GM12878 (cell line): Measurements from ENCODE around the gene SYCP2. TPM values are rescaled to one million over a fixed set of nuclear protein-coding genes. Genes with fewer than 3 reads are reported as not detected.

ENCODE experiments used
- ATAC-seq: fragments of 200-7000 bp; cut with Tn5 transposase; 3 replicates; pipeline ENCODE4 v1.9.1; 2020; ENCODE audit warnings: mild to moderate bottlenecking, moderate library complexity
- BruUV-seq: library from RNA; stranded (reverse); fragments of 400-500 nt; replicated peaks from 2 replicates; lab custom pipeline; 2021; lab: Mats Ljungman, UMichigan
- CTCF ChIA-PET: fragments of 300-600 bp; sonication (Branson Sonifier 250); formaldehyde crosslinking; extraction: SDS; loops from one replicate; lab custom pipeline; 2021; ENCODE audit warnings: inconsistent platforms; lab: Yijun Ruan, JAX
- POLR2A ChIA-PET: fragments of 350-600 bp; formaldehyde crosslinking; extraction: SDS; loops from one replicate; lab custom pipeline; 2021; ENCODE audit warnings: inconsistent platforms; lab: Charles Lee
- RAD21 ChIA-PET: fragments of 300-600 bp; sonication (Branson Sonifier 250); formaldehyde crosslinking; loops from one replicate; lab custom pipeline; 2023; ENCODE audit warnings: antibody characterized with exemption; ENCODE audit not compliant: unreplicated experiment; lab: Charles Lee
- SMC1A ChIA-PET: fragments of 300-600 bp; sonication (Branson Sonifier 250); formaldehyde crosslinking; loops from one replicate; lab custom pipeline; 2023; ENCODE audit not compliant: unreplicated experiment, uncharacterized antibody; lab: Charles Lee
- DNase-seq: peaks from one replicate; pipeline ENCODE4 v3.0.0-alpha.2; 2011; ENCODE audit warnings: low read depth, low spot score
- FAIRE-seq: peaks from 3 replicates; lab custom pipeline; 2011; peaks lifted over from hg19 to GRCh38; lab: Jason Lieb, UNC
- H2AFZ ChIP-seq: 2 replicates; pipeline ENCODE4 v1.6.0; 2011; ENCODE audit warnings: low read depth, low read length, control low read depth; ENCODE audit not compliant: control insufficient read depth
- H3K27ac ChIP-seq: 2 replicates; pipeline ENCODE4 v1.5.1; 2011; ENCODE audit warnings: control low read depth; ENCODE audit not compliant: control insufficient read depth, insufficient read depth
- H3K27me3 ChIP-seq, 2 experiments: replicated peaks in 1 of 2; 2 replicates each; pipeline versions ENCODE4 v1.6.0 to v1.6.1; 2011; ENCODE audit warnings: low read length in 1 of 2; ENCODE audit not compliant: control insufficient read depth in 2 of 2, insufficient read depth in 2 of 2
- H3K36me3 ChIP-seq, 2 experiments: 2 replicates each; pipeline ENCODE4 v1.5.1; 2011; ENCODE audit warnings: low read length in 1 of 2; ENCODE audit not compliant: control insufficient read depth in 2 of 2, insufficient read depth in 2 of 2
- H3K4me1 ChIP-seq: 2 replicates; pipeline ENCODE4 v1.6.1; 2011; ENCODE audit warnings: mild to moderate bottlenecking, low read length, moderate library complexity, mixed read lengths; ENCODE audit not compliant: control insufficient read depth, insufficient read depth
- H3K4me2 ChIP-seq: 2 replicates; pipeline ENCODE4 v1.6.0; 2011; ENCODE audit warnings: control low read depth; ENCODE audit not compliant: control insufficient read depth, insufficient read depth
- H3K4me3 ChIP-seq: fragments of 200-600 bp; sonication (generic); 2 replicates; pipeline ENCODE4 v1.5.1; 2016
- H3K79me2 ChIP-seq: 2 replicates; pipeline ENCODE4 v1.6.0; 2011; ENCODE audit warnings: low read length; ENCODE audit not compliant: control insufficient read depth, insufficient read depth
- H3K9ac ChIP-seq: 2 replicates; pipeline ENCODE4 v1.8.0; 2011; ENCODE audit warnings: low read length, control low read depth, mixed read lengths; ENCODE audit not compliant: control insufficient read depth, insufficient read depth
- H3K9me3 ChIP-seq: replicated peaks from 3 replicates; pipeline ENCODE4 v1.5.1; 2011; ENCODE audit warnings: mild to moderate bottlenecking, low read length; ENCODE audit not compliant: control insufficient read depth, insufficient read depth
- H4K20me1 ChIP-seq: 2 replicates; pipeline ENCODE4 v1.6.0; 2011; ENCODE audit not compliant: control insufficient read depth, insufficient read depth
- ASH2L ChIP-seq: fragments of 300-600, 200-600 bp; sonication (generic); IDR thresholded peaks from 2 replicates; pipeline ENCODE4 v1.6.1; 2017; ENCODE audit warnings: low read depth, mild to moderate bottlenecking, borderline replicate concordance
- MAX ChIP-seq: IDR thresholded peaks from 2 replicates; pipeline ENCODE4 v1.6.1; 2012; ENCODE audit warnings: low read depth, low read length, improper control_type of control experiment
- NRF1 ChIP-seq: conservative IDR thresholded peaks from 2 replicates; pipeline ENCODE4 v1.6.1; 2011; ENCODE audit warnings: mild to moderate bottlenecking, low read depth, low read length, improper control_type of control experiment
- PML ChIP-seq: IDR thresholded peaks from 2 replicates; pipeline ENCODE4 v1.6.1; 2012; ENCODE audit warnings: low read length, inconsistent platforms
- POLR2A ChIP-seq: IDR thresholded peaks from 2 replicates; pipeline ENCODE4 v1.6.1; 2011; ENCODE audit warnings: low read depth, mild to moderate bottlenecking, low read length
- REST ChIP-seq: IDR thresholded peaks from 2 replicates; pipeline ENCODE4 v1.6.1; 2012; ENCODE audit warnings: mild to moderate bottlenecking, low read depth, low read length
- SMARCA5 ChIP-seq: fragments of 450-650 bp; IDR thresholded peaks from 2 replicates; pipeline ENCODE4 v1.6.1; 2017; ENCODE audit warnings: mild to moderate bottlenecking
- STAT3 ChIP-seq: IDR thresholded peaks from 2 replicates; pipeline ENCODE4 v1.6.1; 2011; ENCODE audit warnings: low read depth, low read length, improper control_type of control experiment
- SUZ12 ChIP-seq: fragments of 200-600 bp; sonication (generic); IDR thresholded peaks from one replicate; pipeline ENCODE4 v1.6.1; 2018; ENCODE audit warnings: antibody characterized with exemption, mild to moderate bottlenecking; ENCODE audit not compliant: unreplicated experiment
- ZNF217 ChIP-seq: fragments of 450-650 bp; IDR thresholded peaks from 2 replicates; pipeline ENCODE4 v1.6.1; 2017; ENCODE audit warnings: antibody characterized with exemption, mild to moderate bottlenecking
- ZNF24 ChIP-seq: fragments of 450-650 bp; IDR thresholded peaks from 2 replicates; pipeline ENCODE4 v1.6.1; 2017; ENCODE audit warnings: antibody characterized with exemption, mild to moderate bottlenecking
- WGBS: methylation state at CpG from one replicate; pipeline ENCODE4 v1.1.6; 2016; ENCODE audit warnings: low lambda C conversion rate; ENCODE audit not compliant: insufficient replicate concordance, insufficient coverage; ENCODE audit errors: missing lambda C conversion rate; 5-methylcytosine and 5-hydroxymethylcytosine counted together
- in situ Hi-C: fragments of 300-500 bp; cut with MboI; formaldehyde crosslinking; loops from 9 replicates; pipeline ENCODE4 v1.14.3; 2018; ENCODE audit warnings: mixed read lengths
- intact Hi-C: fragments of 100-400 bp; cut with micrococcal nuclease; formaldehyde crosslinking; loops from one replicate; pipeline ENCODE4 v1.14.2; 2022; ENCODE audit not compliant: unreplicated experiment
- polyA plus RNA-seq, 11 experiments: library from polyadenylated mRNA; depleted of rRNA in 4 of 11; unstranded in 6 of 11; stranded (reverse) in 5 of 11; fragments of >200 nt; fragmentation: Nextera tagmentation in 4 of 11; fragmentation: Illumina TruSeq in 1 of 11; extraction: Ambion mirVana in 4 of 11; extraction: Trizol in 1 of 11; gene quantifications; 1 replicate in 1 of 11; 2 replicates in 10 of 11; pipeline versions ENCODE4 v1.2.1 to v1.2.3, GENCODE V29; 2011 to 2016; ENCODE audit warnings: inconsistent platforms in 2 of 11, missing spikeins in 2 of 11, low read depth in 1 of 11
- total RNA-seq, 4 experiments: library from RNA; depleted of rRNA in 3 of 4; stranded (reverse); fragments of >200 nt in 3 of 4; fragmentation: Illumina TruSeq in 1 of 4; extraction: Trizol in 1 of 4; gene quantifications; 2 replicates each; pipeline versions ENCODE4 v1.2.1 to v1.2.3, GENCODE V29; 2013 to 2021
- TF ChIP-seq, protein P1 (sequence below): fragments of 450-650 bp; formaldehyde crosslinking; IDR thresholded peaks from 2 replicates; pipeline ENCODE4 v1.4.0; 2020; ENCODE audit warnings: mild to moderate bottlenecking, moderate library complexity
- TF ChIP-seq, protein P2 (sequence below): fragments of 450-650 bp; IDR thresholded peaks from 2 replicates; pipeline ENCODE4 v1.6.1; 2017; ENCODE audit warnings: mild to moderate bottlenecking, moderate library complexity

The SYCP2 gene
- total and polyA plus RNA-seq, 10 of the 15 experiments (the other 5 are each of a cell fraction or from before 2014, with no cell fraction given): 0.01 to 0.18 (median 0.09) TPM; not detected in 2

DNA sequence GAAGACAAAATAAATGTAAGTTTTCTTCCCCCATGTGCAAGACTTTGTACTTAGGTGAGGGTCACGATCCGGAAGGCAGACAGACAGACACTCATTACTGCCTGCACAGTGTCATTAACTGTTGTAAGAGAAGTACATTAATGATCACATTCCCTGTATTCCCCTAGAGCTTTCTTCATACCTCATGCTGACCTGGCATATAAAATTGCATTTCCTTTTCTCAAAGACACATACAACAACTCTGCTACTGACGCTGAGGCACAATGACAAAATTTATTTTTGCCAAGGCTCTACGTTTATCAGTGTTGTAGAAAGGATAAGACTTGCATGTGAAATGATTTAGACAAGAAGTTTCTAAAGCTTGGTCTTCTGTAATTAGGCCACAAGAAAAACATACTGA, 3.0 kb upstream of the SYCP2 start:
- Histone ChIP-seq H4K20me1 (no peaks in the 10 kb centered on the region), H3K36me3 (no peaks in the 10 kb centered on the region), H3K79me2 (peaks cover 11% of the 10 kb centered on the region), H3K9ac (no peak overlapping the region), H3K9me3 (no peaks in the 10 kb centered on the region), H3K4me1 (peaks cover 10% of the 10 kb centered on the region), H3K27ac (no peak overlapping the region), H3K27me3 (no peaks in the 10 kb centered on the region), H2AFZ (no peak overlapping the region), H3K4me3 (no peak overlapping the region), H3K4me2 (no peak overlapping the region)
- ChIA-PET CTCF (interaction anchor here (0.9 to 9.5 kb wide), 5 partner anchors 9 to 84 kb away, joined by 4 to 173 read pairs (median 5); no protein-coding TSS in a partner anchor), RAD21 (interaction anchor here (0.8 to 1.4 kb wide), 2 partner anchors 9 kb away, joined by 3 read pairs; no protein-coding TSS in a partner anchor), SMC1A (interaction anchor here (1.2 to 1.4 kb wide), 3 partner anchors 10 to 215 kb away, joined by 3 to 6 read pairs (median 3); no protein-coding TSS in a partner anchor), POLR2A (no interaction called here)
- DNase-seq (no peak), FAIRE-seq (no peak), ATAC-seq (no peak)
- WGBS: 82% methylated on average over 4 of the region's 4 CpGs
- intact Hi-C loops (no loop called here), in situ Hi-C loops (no loop called here)
- no TSS peak for BruUV-seq
- TF ChIP-seq, protein P1, sequence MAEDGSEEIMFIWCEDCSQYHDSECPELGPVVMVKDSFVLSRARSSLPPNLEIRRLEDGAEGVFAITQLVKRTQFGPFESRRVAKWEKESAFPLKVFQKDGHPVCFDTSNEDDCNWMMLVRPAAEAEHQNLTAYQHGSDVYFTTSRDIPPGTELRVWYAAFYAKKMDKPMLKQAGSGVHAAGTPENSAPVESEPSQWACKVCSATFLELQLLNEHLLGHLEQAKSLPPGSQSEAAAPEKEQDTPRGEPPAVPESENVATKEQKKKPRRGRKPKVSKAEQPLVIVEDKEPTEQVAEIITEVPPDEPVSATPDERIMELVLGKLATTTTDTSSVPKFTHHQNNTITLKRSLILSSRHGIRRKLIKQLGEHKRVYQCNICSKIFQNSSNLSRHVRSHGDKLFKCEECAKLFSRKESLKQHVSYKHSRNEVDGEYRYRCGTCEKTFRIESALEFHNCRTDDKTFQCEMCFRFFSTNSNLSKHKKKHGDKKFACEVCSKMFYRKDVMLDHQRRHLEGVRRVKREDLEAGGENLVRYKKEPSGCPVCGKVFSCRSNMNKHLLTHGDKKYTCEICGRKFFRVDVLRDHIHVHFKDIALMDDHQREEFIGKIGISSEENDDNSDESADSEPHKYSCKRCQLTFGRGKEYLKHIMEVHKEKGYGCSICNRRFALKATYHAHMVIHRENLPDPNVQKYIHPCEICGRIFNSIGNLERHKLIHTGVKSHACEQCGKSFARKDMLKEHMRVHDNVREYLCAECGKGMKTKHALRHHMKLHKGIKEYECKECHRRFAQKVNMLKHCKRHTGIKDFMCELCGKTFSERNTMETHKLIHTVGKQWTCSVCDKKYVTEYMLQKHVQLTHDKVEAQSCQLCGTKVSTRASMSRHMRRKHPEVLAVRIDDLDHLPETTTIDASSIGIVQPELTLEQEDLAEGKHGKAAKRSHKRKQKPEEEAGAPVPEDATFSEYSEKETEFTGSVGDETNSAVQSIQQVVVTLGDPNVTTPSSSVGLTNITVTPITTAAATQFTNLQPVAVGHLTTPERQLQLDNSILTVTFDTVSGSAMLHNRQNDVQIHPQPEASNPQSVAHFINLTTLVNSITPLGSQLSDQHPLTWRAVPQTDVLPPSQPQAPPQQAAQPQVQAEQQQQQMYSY (CRISPR knock-in tag): no peak
- TF ChIP-seq ZNF24 (no peak), PML (no peak), ZNF217 (no peak), STAT3 (no peak), SUZ12 (no peak), MAX (no peak), ASH2L (no peak), NRF1 (no peak), REST (no peak), POLR2A (no peak), SMARCA5 (no peak)
- TF ChIP-seq, protein P2, sequence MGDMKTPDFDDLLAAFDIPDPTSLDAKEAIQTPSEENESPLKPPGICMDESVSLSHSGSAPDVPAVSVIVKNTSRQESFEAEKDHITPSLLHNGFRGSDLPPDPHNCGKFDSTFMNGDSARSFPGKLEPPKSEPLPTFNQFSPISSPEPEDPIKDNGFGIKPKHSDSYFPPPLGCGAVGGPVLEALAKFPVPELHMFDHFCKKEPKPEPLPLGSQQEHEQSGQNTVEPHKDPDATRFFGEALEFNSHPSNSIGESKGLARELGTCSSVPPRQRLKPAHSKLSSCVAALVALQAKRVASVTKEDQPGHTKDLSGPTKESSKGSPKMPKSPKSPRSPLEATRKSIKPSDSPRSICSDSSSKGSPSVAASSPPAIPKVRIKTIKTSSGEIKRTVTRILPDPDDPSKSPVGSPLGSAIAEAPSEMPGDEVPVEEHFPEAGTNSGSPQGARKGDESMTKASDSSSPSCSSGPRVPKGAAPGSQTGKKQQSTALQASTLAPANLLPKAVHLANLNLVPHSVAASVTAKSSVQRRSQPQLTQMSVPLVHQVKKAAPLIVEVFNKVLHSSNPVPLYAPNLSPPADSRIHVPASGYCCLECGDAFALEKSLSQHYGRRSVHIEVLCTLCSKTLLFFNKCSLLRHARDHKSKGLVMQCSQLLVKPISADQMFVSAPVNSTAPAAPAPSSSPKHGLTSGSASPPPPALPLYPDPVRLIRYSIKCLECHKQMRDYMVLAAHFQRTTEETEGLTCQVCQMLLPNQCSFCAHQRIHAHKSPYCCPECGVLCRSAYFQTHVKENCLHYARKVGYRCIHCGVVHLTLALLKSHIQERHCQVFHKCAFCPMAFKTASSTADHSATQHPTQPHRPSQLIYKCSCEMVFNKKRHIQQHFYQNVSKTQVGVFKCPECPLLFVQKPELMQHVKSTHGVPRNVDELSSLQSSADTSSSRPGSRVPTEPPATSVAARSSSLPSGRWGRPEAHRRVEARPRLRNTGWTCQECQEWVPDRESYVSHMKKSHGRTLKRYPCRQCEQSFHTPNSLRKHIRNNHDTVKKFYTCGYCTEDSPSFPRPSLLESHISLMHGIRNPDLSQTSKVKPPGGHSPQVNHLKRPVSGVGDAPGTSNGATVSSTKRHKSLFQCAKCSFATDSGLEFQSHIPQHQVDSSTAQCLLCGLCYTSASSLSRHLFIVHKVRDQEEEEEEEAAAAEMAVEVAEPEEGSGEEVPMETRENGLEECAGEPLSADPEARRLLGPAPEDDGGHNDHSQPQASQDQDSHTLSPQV: no peak
